Measurements from ENCODE around the gene EFCAB7. TPM values are rescaled to one million over a fixed set of nuclear protein-coding genes. Genes with fewer than 3 reads are reported as not detected.

EFCAB7 gene
- total RNA-seq, 3 donors from 2014 or later = 4.3 to 6.9 (median 6.8) TPM

DNA sequence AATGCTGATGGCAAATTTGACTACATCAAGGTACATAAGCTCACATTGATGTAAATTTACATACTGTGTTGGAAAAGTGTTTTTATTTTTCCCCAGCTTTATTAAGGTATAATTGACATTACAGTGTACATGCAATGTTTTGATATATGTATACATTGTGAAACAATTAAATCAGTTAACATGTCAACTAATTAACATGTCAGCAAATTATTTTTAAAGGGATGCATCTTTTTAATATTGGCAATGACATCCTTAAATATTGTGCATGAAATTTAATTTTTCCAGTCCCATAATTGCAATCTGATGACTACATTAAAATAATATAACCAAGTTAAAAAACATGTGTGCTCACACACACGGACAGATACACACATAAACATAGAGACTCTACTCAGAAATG lies 9.4 kb downstream of the EFCAB7 start:
- ATAC-seq (no peak), DNase-seq (no peak)
- Mint-ChIP-seq H3K36me3 (ENCODE audit: insufficient read depth) (peaks cover 16% of the 10 kb centered on the region), H3K4me3 (no peak overlapping the region), H3K27me3 (ENCODE audit: low read depth) (no peaks in the 10 kb centered on the region), H3K9me3 (no peaks in the 10 kb centered on the region), H3K4me1 (ENCODE audit: low read depth) (no peaks in the 10 kb centered on the region)

GRCh38 chr1:63533931-63534330 lies 10.6 kb downstream of the EFCAB7 start:
- H3K9me3 Mint-ChIP-seq = no peaks in the 10 kb centered on the region
- peaks cover 12% of the 10 kb centered on the region for H3K36me3 Mint-ChIP-seq (ENCODE audit: insufficient read depth)
- no peak for ATAC-seq
- no peaks in the 10 kb centered on the region for H3K4me1 Mint-ChIP-seq (ENCODE audit: low read depth)
- no peak for DNase-seq
- no peak overlapping the region for H3K4me3 Mint-ChIP-seq
- H3K27me3 Mint-ChIP-seq (ENCODE audit: low read depth) = no peaks in the 10 kb centered on the region

- DNase-seq (no peak), ATAC-seq (no peak)
- H3K27me3 Mint-ChIP-seq (ENCODE audit: low read depth) = no peaks in the 10 kb centered on the region
- no peak overlapping the region for H3K4me3 Mint-ChIP-seq
- peaks cover 12% of the 10 kb centered on the region for H3K36me3 Mint-ChIP-seq (ENCODE audit: insufficient read depth)
- no peaks in the 10 kb centered on the region for H3K9me3 Mint-ChIP-seq
- no peaks in the 10 kb centered on the region for H3K4me1 Mint-ChIP-seq (ENCODE audit: low read depth)
These were observed 11.1 kb downstream of the EFCAB7 start for GRCh38 chr1:63534406-63534805.

DNA sequence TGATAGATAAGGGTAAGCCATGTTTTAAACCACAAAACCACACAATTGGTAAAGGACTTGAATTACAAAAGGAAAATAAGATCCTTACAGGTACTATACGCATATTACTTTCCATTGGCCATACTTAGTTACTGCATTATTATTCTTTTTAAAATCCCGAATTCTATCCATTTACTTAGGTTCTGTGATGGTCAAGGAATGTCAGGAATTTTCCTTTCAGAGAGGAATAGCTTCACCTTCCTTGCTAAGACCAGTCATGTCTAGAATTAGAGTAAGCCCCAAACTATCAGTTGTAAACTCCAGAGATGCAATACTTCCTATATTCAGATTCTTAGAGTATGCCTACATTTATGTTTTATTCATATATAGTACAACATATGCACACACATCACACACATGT lies 13.7 kb downstream of the EFCAB7 start:
- Mint-ChIP-seq H3K4me3 (no peak overlapping the region), H3K36me3 (ENCODE audit: insufficient read depth) (peaks cover 8% of the 10 kb centered on the region), H3K27me3 (ENCODE audit: low read depth) (no peaks in the 10 kb centered on the region), H3K9me3 (no peaks in the 10 kb centered on the region), H3K4me1 (ENCODE audit: low read depth) (no peaks in the 10 kb centered on the region)
- DNase-seq (no peak), ATAC-seq (no peak)

DNA sequence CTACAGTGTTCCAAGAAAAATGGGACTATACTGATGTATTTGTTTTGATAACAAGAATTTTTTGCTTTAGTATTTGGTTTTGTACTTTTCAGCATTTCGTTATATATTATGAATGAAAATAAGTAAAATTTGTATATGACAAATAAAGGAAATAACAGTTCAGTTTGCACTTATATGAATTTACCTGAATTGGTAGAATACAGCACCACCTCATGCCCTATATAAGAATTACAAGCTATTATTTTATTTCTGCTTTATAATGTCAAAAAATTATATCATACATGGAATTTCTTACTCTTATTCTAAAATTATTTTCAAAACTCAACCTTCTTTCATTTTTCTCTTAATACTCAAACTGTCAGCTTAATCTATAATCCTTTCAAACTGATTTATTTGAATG lies 14.6 kb downstream of the EFCAB7 start:
- Mint-ChIP-seq H3K4me1 (ENCODE audit: low read depth) (no peaks in the 10 kb centered on the region), H3K27me3 (ENCODE audit: low read depth) (no peaks in the 10 kb centered on the region), H3K9me3 (no peaks in the 10 kb centered on the region), H3K4me3 (no peak overlapping the region), H3K36me3 (ENCODE audit: insufficient read depth) (peaks cover 6% of the 10 kb centered on the region)
- ATAC-seq (no peak), DNase-seq (no peak)

GRCh38 chr1:63545780-63546179 lies 22.5 kb downstream of the EFCAB7 start:
- Mint-ChIP-seq H3K27me3 (ENCODE audit: low read depth) (no peaks in the 10 kb centered on the region), H3K36me3 (ENCODE audit: insufficient read depth) (peaks cover 13% of the 10 kb centered on the region), H3K4me3 (no peak overlapping the region), H3K4me1 (ENCODE audit: low read depth) (no peaks in the 10 kb centered on the region), H3K9me3 (no peaks in the 10 kb centered on the region)
- DNase-seq = no peak
- ATAC-seq = no peak

- DNase-seq = no peak
These were observed 24.4 kb downstream of the EFCAB7 start for GRCh38 chr1:63547621-63548294.

DNA sequence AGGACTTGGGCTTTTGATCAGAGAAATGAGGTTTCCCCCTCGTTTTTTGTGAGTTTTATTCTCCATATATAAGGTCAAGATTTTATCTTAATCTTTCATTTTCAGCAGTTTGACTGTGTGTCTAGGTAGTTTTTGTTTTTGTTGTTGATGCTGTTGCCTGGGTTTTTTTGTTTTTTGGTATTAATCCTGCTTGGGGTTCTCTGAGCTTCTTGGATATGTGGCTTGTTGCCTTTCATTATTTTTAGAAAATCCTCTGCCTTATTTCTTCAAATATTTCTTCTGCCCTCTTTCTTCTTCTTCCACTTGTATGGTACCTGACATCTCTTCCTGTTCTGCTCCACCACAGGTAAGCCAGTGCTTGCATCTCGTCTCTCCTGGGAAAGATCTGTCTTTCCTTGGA lies 25.0 kb downstream of the EFCAB7 start:
- Mint-ChIP-seq H3K9me3 (no peaks in the 10 kb centered on the region), H3K36me3 (ENCODE audit: insufficient read depth) (peaks cover 14% of the 10 kb centered on the region), H3K4me3 (no peak overlapping the region), H3K4me1 (ENCODE audit: low read depth) (no peaks in the 10 kb centered on the region), H3K27me3 (ENCODE audit: low read depth) (no peaks in the 10 kb centered on the region)
- ATAC-seq (no peak), DNase-seq (no peak)

More at GRCh38 chr1:63547621-63548294, 24.4 kb downstream of the EFCAB7 start:
- Mint-ChIP-seq H3K9me3 (no peaks in the 10 kb centered on the region), H3K4me3 (no peak overlapping the region), H3K4me1 (ENCODE audit: low read depth) (no peaks in the 10 kb centered on the region), H3K36me3 (ENCODE audit: insufficient read depth) (peaks cover 13% of the 10 kb centered on the region), H3K27me3 (ENCODE audit: low read depth) (no peaks in the 10 kb centered on the region)
- no peak for ATAC-seq

- peaks cover 14% of the 10 kb centered on the region for H3K36me3 Mint-ChIP-seq (ENCODE audit: insufficient read depth)
- DNase-seq = no peak
- H3K9me3 Mint-ChIP-seq = no peaks in the 10 kb centered on the region
These were observed 25.6 kb downstream of the EFCAB7 start for GRCh38 chr1:63548877-63549276.

DNA sequence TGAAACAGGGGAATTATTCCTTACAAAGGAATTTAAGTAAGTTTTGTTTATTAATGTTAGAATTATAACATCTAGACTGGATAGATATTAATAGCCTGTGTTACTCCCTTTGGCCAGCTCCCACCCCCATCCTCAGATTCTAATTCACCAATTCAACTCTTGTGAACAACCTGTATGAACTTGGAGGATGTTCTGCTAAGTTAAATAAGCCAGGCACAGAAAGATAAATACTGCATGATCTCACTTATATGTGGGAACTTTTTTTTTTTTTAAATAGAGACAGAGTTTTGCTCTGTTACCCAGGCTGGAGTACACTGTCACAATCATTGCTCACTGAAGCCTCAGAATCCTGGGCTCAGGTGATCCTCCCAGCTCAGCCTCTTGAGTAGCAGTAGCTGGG lies 32.2 kb downstream of the EFCAB7 start:
- no peaks in the 10 kb centered on the region for H3K4me1 Mint-ChIP-seq (ENCODE audit: low read depth)
- no peaks in the 10 kb centered on the region for H3K9me3 Mint-ChIP-seq
- no peaks in the 10 kb centered on the region for H3K27me3 Mint-ChIP-seq (ENCODE audit: low read depth)
- no peak for ATAC-seq
- H3K4me3 Mint-ChIP-seq = no peak overlapping the region
- DNase-seq = no peak
- H3K36me3 Mint-ChIP-seq (ENCODE audit: insufficient read depth) = peaks cover 8% of the 10 kb centered on the region

More at GRCh38 chr1:63548877-63549276, 25.6 kb downstream of the EFCAB7 start:
- H3K4me3 Mint-ChIP-seq = no peak overlapping the region
- ATAC-seq = no peak
- no peaks in the 10 kb centered on the region for H3K27me3 Mint-ChIP-seq (ENCODE audit: low read depth)
- no peaks in the 10 kb centered on the region for H3K4me1 Mint-ChIP-seq (ENCODE audit: low read depth)

GRCh38 chr1:63557365-63557987 lies 34.2 kb downstream of the EFCAB7 start:
- no peak for ATAC-seq
- no peaks in the 10 kb centered on the region for H3K27me3 Mint-ChIP-seq (ENCODE audit: low read depth)
- no peak for DNase-seq

DNA sequence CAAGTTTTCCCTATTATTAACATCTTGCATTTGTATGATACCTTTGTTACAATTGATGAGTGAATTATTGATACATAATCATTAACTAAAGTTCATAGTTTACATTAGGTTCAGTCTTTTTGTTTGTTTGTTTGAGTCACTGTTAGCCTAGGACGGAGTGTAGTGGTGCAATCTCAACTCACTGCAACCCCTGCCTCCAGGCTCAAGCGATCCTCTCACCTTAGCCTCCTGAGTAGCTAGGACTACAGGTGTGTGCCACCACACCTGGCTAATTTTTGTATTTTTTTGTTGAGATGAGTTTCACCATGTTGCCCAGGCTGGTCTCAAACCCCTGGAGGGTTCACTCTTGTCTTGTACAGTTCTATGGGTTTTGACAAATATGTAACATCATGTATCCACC lies 36.0 kb downstream of the EFCAB7 start:
- DNase-seq (no peak), ATAC-seq (no peak)
- no peaks in the 10 kb centered on the region for H3K4me1 Mint-ChIP-seq (ENCODE audit: low read depth)
- H3K27me3 Mint-ChIP-seq (ENCODE audit: low read depth) = no peaks in the 10 kb centered on the region
- no peak overlapping the region for H3K4me3 Mint-ChIP-seq
- H3K36me3 Mint-ChIP-seq (ENCODE audit: insufficient read depth) = peaks cover 10% of the 10 kb centered on the region
- H3K9me3 Mint-ChIP-seq = no peaks in the 10 kb centered on the region

More at GRCh38 chr1:63557365-63557987, 34.2 kb downstream of the EFCAB7 start:
- H3K36me3 Mint-ChIP-seq (ENCODE audit: insufficient read depth) = peaks cover 10% of the 10 kb centered on the region
- H3K4me1 Mint-ChIP-seq (ENCODE audit: low read depth) = no peaks in the 10 kb centered on the region
- H3K9me3 Mint-ChIP-seq = no peaks in the 10 kb centered on the region
- H3K4me3 Mint-ChIP-seq = no peak overlapping the region

- Mint-ChIP-seq H3K4me1 (ENCODE audit: low read depth) (no peaks in the 10 kb centered on the region), H3K36me3 (ENCODE audit: insufficient read depth) (peaks cover 16% of the 10 kb centered on the region), H3K4me3 (no peak overlapping the region), H3K27me3 (ENCODE audit: low read depth) (no peaks in the 10 kb centered on the region), H3K9me3 (no peaks in the 10 kb centered on the region)
- DNase-seq (no peak), ATAC-seq (no peak)
These were observed 40.4 kb downstream of the EFCAB7 start for GRCh38 chr1:63563745-63564144.

- DNase-seq (no peak), ATAC-seq (no peak)
- Mint-ChIP-seq H3K27me3 (ENCODE audit: low read depth) (no peaks in the 10 kb centered on the region), H3K36me3 (ENCODE audit: insufficient read depth) (peaks cover 14% of the 10 kb centered on the region), H3K4me3 (no peak overlapping the region), H3K9me3 (no peaks in the 10 kb centered on the region), H3K4me1 (ENCODE audit: low read depth) (no peaks in the 10 kb centered on the region)
These were observed 45.7 kb downstream of the EFCAB7 start for GRCh38 chr1:63569068-63569467.

- Mint-ChIP-seq H3K27me3 (ENCODE audit: low read depth) (no peaks in the 10 kb centered on the region), H3K36me3 (ENCODE audit: insufficient read depth) (peaks cover 9% of the 10 kb centered on the region), H3K4me3 (no peak overlapping the region), H3K9me3 (no peaks in the 10 kb centered on the region), H3K4me1 (ENCODE audit: low read depth) (no peaks in the 10 kb centered on the region)
- DNase-seq (no peak), ATAC-seq (no peak)
These were observed 46.5 kb downstream of the EFCAB7 start for GRCh38 chr1:63569640-63570316.
